Esophagus muscularis mucosa (tissue), 4 donors: ENCODE measurements around the gene IFT122. TPM values are rescaled to one million over a fixed set of nuclear protein-coding genes. Genes with fewer than 3 reads are reported as not detected.

Experiments
- DNase-seq: peaks from one replicate; pipeline ENCODE4 v3.0.0-alpha.2; 2017; ENCODE audit errors: extremely low spot score
- H3K27ac ChIP-seq, 4 donors: fragments of 200-600 bp; sonication (generic); replicated peaks in 1 of 4; 1 replicate in 3 of 4; 2 replicates in 1 of 4; pipeline ENCODE4 v1.5.1; 2016 to 2019; ENCODE audit warnings: mild to moderate bottlenecking in 1 of 4
- H3K27me3 ChIP-seq, 4 donors: fragments of 200-600 bp; sonication (generic); one replicate each; pipeline versions ENCODE4 v1.5.1 to v1.6.0; 2016 to 2019
- H3K36me3 ChIP-seq, 4 donors: fragments of 200-600 bp; sonication (generic); one replicate each; pipeline ENCODE4 v1.5.1; 2016 to 2019
- H3K4me1 ChIP-seq, 4 donors: fragments of 200-600 bp; sonication (generic); one replicate each; pipeline ENCODE4 v1.5.1; 2016 to 2019
- H3K4me3 ChIP-seq, 4 donors: fragments of 200-600 bp; sonication (generic); 1 replicate in 2 of 4; 2 replicates in 2 of 4; pipeline ENCODE4 v1.5.1; 2016 to 2019; ENCODE audit warnings: mild to moderate bottlenecking in 4 of 4, moderate library complexity in 1 of 4
- H3K9me3 ChIP-seq, 4 donors: fragments of 200-600 bp; sonication (generic); 1 replicate in 3 of 4; 2 replicates in 1 of 4; pipeline ENCODE4 v1.5.1; 2016 to 2019
- CTCF ChIP-seq, 3 experiments: fragments of 200-600 bp in 2 of 3; fragments of 450-650 bp in 1 of 3; sonication (generic) in 2 of 3; IDR thresholded peaks; one replicate each; pipeline ENCODE4 v1.5.1; 2017 to 2019; ENCODE audit warnings: antibody characterized with exemption in 3 of 3, mild to moderate bottlenecking in 2 of 3, moderate library complexity in 1 of 3
- EP300 ChIP-seq: sonication (generic); formaldehyde crosslinking; IDR thresholded peaks from one replicate; pipeline ENCODE4 v1.6.1; 2017; ENCODE audit warnings: antibody characterized with exemption
- POLR2A ChIP-seq: fragments of 450-650 bp; IDR thresholded peaks from one replicate; pipeline ENCODE4 v1.6.1; 2017; ENCODE audit warnings: antibody characterized with exemption, moderate library complexity, mild to moderate bottlenecking, low read depth
- POLR2AphosphoS5 ChIP-seq, 2 donors: sonication (generic); formaldehyde crosslinking; IDR thresholded peaks; one replicate each; pipeline ENCODE4 v1.6.1; 2017; ENCODE audit warnings: antibody characterized with exemption in 2 of 2
- WGBS: methylation state at CpG from one replicate; pipeline ENCODE4 v1.1.5; 2018; 5-methylcytosine and 5-hydroxymethylcytosine counted together
- intact Hi-C: fragments of 100-400 bp; cut with DNase I; formaldehyde crosslinking; loops from one replicate; pipeline ENCODE4 v1.15.1; 2023
- total RNA-seq, 4 donors: library from RNA; depleted of rRNA; stranded (reverse); fragments of >200 nt; gene quantifications; one replicate each; pipeline versions ENCODE4 v1.1.0 to v1.2.1, GENCODE V29; 2016

The IFT122 gene
- total RNA-seq, 4 donors from 2014 or later, result 19.5 to 32.8 (median 21.9) TPM

- Histone ChIP-seq H3K9me3 (no peaks in the 10 kb centered on the region), H3K36me3 (peaks cover 23 to 95% (median 59%) of the 10 kb centered on the region in 4 donors), H3K4me3 (no peak overlapping the region), H3K4me1 (peaks cover 0 to 72% (median 12%) of the 10 kb centered on the region in 4 donors), H3K27ac (no peak overlapping the region), H3K27me3 (no peaks in the 10 kb centered on the region)
- no peak for DNase-seq
- no peak for TF ChIP-seq EP300
- intact Hi-C loops, result no loop called here
- WGBS, result 84% methylated on average over 5 of the region's 5 CpGs
These were observed 64.6 kb downstream of the IFT122 start for GRCh38 chr3:129504471-129505100.

GRCh38 chr3:129505341-129505740, 65.3 kb downstream of the IFT122 start:
- Histone ChIP-seq H3K27ac (no peak overlapping the region), H3K4me3 (no peak overlapping the region), H3K27me3 (no peaks in the 10 kb centered on the region), H3K9me3 (no peaks in the 10 kb centered on the region), H3K4me1 (peaks cover 0 to 71% (median 9%) of the 10 kb centered on the region in 4 donors), H3K36me3 (peaks cover 29 to 95% (median 54%) of the 10 kb centered on the region in 4 donors)
- WGBS, result 85% methylated on average over 6 of the region's 6 CpGs
- DNase-seq, result no peak
- intact Hi-C loops, result no loop called here
- TF ChIP-seq POLR2AphosphoS5 (IDR thresholded peaks at IDR 0.05) (no peak), EP300 (no peak), POLR2A (no peak), CTCF (IDR thresholded peaks at IDR 0.05) (no peak)

- intact Hi-C loops, result no loop called here
- H3K4me3 ChIP-seq, result no peak overlapping the region
- peaks cover 29 to 95% (median 54%) of the 10 kb centered on the region in 4 donors for H3K36me3 ChIP-seq
- WGBS, result 86% methylated on average over 9 of the region's 9 CpGs
- no peak for TF ChIP-seq EP300
- no peak for TF ChIP-seq POLR2AphosphoS5 (IDR thresholded peaks at IDR 0.05)
- no peak for TF ChIP-seq CTCF (IDR thresholded peaks at IDR 0.05)
- TF ChIP-seq POLR2A, result no peak
- H3K4me1 ChIP-seq, result peaks cover 0 to 62% (median 9%) of the 10 kb centered on the region in 4 donors
- no peak for DNase-seq
- H3K27me3 ChIP-seq, result no peaks in the 10 kb centered on the region
- no peak overlapping the region for H3K27ac ChIP-seq
- H3K9me3 ChIP-seq, result no peaks in the 10 kb centered on the region
These were observed 66.3 kb downstream of the IFT122 start for GRCh38 chr3:129506231-129506742.

DNA sequence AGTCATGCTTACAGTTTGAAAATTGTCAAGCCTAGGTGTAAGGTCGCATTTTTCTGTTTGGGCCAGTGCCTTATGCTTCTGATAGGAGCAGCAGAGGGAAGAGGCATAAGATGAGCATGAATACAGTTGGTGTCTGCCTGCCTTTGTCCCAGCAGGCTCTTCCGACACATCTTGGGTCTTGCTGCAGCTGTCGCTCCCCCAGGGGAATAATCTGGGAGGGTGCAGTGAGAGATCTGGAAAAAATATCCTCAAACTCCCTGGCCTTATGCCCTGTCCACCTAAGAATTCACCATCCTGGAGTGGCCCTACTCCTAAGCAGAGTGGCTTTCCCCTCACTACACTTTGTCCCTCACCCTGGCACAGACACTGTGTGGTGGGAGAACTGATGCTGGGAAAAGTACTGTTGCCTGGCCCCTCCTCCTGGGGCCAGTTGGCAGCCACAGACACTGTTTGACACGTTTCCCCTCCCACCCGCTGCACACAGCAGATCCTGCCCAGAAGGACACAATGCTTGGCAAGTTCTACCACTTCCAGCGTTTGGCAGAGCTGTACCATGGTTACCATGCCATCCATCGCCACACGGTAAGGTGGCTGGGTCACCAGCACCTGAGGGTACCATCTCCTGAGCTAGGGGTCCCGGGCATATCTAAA, 67.3 kb downstream of the IFT122 start:
- H3K4me1 ChIP-seq, result peaks cover 0 to 53% (median 9%) of the 10 kb centered on the region in 4 donors
- no peaks in the 10 kb centered on the region for H3K9me3 ChIP-seq
- no peak overlapping the region for H3K27ac ChIP-seq
- whole genome bisulfite sequencing, result 82% methylated on average over 8 of the region's 9 CpGs
- peak in 1 of 2 donors; percentile 40 for TF ChIP-seq POLR2AphosphoS5 (IDR thresholded peaks at IDR 0.05)
- no peak for TF ChIP-seq CTCF (IDR thresholded peaks at IDR 0.05)
- no peak for DNase-seq
- peaks cover 22 to 96% (median 57%) of the 10 kb centered on the region in 4 donors for H3K36me3 ChIP-seq
- no peak overlapping the region for H3K4me3 ChIP-seq
- no peaks in the 10 kb centered on the region for H3K27me3 ChIP-seq
- intact Hi-C loops, result no loop called here

DNA sequence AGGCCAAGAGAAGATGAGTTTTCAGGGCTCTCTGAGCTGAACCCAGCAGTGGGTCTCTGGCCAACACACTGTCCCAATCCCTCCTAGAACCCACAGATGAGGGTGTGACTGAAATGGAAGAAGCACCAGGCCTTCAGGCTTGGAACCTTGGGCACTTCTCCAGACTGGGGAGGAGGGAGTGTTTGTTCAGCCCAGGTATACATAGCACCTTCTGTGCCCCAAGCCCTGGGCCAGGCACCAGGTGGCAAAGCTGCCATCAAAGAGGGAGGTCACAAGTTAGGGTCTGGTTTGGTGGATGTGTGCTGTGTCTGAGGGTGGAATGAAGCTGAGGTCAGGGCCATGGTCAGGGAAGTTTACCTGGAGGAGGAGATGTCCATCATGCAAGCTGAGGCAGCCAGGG, 72.6 kb downstream of the IFT122 start:
- peaks cover 10 to 96% (median 67%) of the 10 kb centered on the region in 4 donors for H3K36me3 ChIP-seq
- intact Hi-C loops, result no loop called here

More for the DNA sequence above, 72.6 kb downstream of the IFT122 start:
- DNase-seq, result no peak
- no peaks in the 10 kb centered on the region for H3K27me3 ChIP-seq
- no peak overlapping the region for H3K27ac ChIP-seq
- TF ChIP-seq EP300 (no peak), POLR2AphosphoS5 (IDR thresholded peaks at IDR 0.05) (no peak), POLR2A (no peak), CTCF (IDR thresholded peaks at IDR 0.05) (no peak)
- no peaks in the 10 kb centered on the region for H3K9me3 ChIP-seq
- peaks cover 0 to 4% (median 1%) of the 10 kb centered on the region in 4 donors for H3K4me1 ChIP-seq
- H3K4me3 ChIP-seq, result no peak overlapping the region
